Ovary (tissue), 3 donors: Measurements from ENCODE around the gene OR4M1.
"Not testable (repeated sequence)": the region's sequence is repeated elsewhere in the genome, so short reads cannot be mapped to it uniquely, and the experiment has no call there.

ENCODE experiments used
- CTCF ChIP-seq, 3 donors: fragments of 450-650 bp in 2 of 3; fragments of 200-600 bp in 1 of 3; IDR thresholded peaks; one replicate each; pipeline versions ENCODE4 v1.5.1 to v1.8.0; 2016 to 2022; ENCODE audit warnings: antibody characterized with exemption in 3 of 3, mild to moderate bottlenecking in 1 of 3
- POLR2A ChIP-seq: fragments of 450-650 bp; IDR thresholded peaks from one replicate; pipeline ENCODE4 v1.6.1; 2017; ENCODE audit warnings: antibody characterized with exemption, mild to moderate bottlenecking, moderate library complexity
- donor health status: DM: no; HTN: no; CAD: no.

DNA sequence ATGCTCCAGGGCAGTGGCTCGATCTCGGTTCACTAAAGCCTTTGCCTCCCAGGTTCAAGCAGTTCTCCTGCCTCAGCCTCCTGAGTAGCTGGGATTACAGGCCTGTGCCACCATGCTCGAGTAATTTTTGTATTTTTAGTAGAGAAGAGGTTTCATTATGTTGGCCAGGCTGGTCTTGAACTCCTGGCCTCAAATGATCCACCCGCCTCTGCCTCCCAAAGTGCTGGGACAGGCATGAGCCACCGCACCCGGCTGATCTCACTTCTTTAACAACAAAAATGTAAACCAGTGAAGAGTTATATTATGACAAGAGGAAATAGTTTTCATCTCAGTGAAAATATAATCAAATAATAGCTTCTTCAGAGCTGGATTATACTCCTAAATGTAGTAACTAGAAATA, 14.0 kb downstream of the OR4M1 start:
- not testable (repeated sequence) for TF ChIP-seq POLR2A; CTCF (IDR thresholded peaks at IDR 0.05)
